ENCODE measurements around the gene DDR2.

Gene DDR2

GRCh38 chr1:162631546-162632191 lies 595 bp upstream of the DDR2 start:
- DNase-seq = no peak

GRCh38 chr1:162632698-162633080 lies 425 bp downstream of the DDR2 start:
- DNase-seq = no peak

GRCh38 chr1:162633081-162633762 lies 958 bp downstream of the DDR2 start:
- DNase-seq = no peak

GRCh38 chr1:162635418-162635817 lies 3.2 kb downstream of the DDR2 start:
- no peak for DNase-seq

DNA sequence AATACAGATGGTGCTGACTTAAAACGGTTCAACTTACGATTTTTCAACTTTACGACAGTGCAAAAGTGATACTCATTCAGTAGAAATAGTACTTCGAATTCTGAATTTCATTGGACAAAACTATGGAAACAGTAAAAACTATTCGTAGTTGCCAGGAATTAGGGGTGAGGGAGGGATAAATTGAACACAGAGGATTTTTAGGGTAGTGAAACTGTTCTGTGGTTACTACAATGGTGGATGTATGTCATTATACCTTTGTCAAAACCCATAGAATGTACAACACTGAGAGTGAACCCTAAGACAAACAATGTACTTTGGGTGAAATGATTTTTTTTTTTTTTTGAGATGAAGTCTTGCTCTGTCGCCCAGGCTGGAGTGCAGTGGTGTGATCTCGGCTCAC lies 7.5 kb downstream of the DDR2 start:
- DNase-seq = no peak

- no peak for DNase-seq
Observed at GRCh38 chr1:162641114-162641513, 8.8 kb downstream of the DDR2 start.

GRCh38 chr1:162644986-162645314 lies 12.7 kb downstream of the DDR2 start:
- DNase-seq = no peak

DNA sequence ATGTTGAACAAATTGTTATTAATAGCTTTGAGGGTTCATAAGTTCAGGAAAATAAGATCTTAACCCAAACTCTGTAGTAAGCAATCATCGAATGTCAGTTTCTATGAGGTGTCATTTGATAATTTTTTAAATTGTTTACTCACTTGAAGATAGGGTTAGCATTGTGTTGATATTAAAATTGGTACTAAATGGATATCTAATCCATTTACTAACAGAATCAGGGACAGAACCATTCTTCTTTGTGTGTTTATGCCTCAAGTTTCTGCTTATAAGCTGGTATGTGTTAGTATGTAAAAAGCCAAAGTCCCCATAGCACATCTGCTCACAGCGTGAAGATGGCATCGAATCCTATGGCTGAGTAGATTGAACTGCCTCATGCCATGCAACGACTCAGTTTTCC lies 13.4 kb downstream of the DDR2 start:
- no peak for DNase-seq

GRCh38 chr1:162649583-162649982 lies 17.3 kb downstream of the DDR2 start:
- no peak for DNase-seq

DNA sequence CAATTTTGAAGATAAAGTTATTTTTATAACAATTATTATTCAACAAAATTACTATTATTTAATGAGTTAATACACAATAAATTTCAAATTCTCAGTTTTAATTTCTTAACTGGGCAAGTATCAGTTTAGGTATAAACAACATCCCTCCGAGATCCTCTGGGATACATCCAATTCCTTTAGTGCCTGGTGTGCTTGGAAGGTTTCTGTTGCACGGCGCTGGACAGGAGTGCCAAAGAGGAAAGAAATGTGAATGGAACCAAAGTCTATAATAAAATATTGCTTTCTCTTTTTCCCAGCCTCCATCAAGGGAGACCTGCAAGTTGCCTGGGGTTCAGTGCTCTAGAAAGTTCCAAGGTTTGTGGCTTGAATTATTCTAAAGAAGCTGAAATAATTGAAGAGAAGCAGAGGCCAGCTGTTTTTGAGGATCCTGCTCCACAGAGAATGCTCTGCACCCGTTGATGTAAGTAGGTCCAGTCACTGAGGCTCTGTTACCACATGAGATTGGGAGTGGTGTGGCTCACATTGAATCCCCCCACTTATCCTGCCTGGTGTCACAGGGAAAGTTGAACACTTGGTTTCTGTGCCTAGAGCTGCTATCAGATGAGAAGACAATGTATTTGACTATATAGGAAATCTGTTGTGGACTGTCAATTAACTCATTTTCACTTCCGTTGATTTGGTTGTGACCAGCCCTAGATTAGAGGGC lies 22.8 kb downstream of the DDR2 start:
- DNase-seq = no peak

DNA sequence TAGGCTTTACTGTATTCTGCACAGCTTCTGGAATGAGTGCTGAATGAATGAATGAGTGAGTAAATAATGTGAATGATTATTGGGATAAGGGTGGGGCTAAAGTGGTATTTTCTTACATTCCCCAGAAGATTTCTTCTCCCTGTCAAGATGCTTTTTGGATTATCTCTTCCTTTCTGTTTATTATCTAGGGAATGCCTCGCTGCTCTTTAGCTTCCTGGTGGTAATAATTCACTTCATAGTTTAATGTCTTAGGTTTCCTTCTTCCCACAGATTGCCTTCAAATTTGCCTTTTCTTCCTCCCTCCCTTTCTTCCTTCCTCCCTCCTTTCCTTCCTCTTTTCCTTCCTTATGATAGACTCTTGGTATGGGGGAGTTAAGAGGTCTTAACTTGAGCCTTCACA lies 24.0 kb downstream of the DDR2 start:
- no peak for DNase-seq

- DNase-seq = no peak
Observed at GRCh38 chr1:162660574-162660973, 28.3 kb downstream of the DDR2 start.

GRCh38 chr1:162661336-162661735 lies 29.1 kb downstream of the DDR2 start:
- no peak for DNase-seq

GRCh38 chr1:162662013-162662412 lies 29.7 kb downstream of the DDR2 start:
- no peak for DNase-seq

GRCh38 chr1:162663086-162663485 lies 30.8 kb downstream of the DDR2 start:
- no peak for DNase-seq

DNA sequence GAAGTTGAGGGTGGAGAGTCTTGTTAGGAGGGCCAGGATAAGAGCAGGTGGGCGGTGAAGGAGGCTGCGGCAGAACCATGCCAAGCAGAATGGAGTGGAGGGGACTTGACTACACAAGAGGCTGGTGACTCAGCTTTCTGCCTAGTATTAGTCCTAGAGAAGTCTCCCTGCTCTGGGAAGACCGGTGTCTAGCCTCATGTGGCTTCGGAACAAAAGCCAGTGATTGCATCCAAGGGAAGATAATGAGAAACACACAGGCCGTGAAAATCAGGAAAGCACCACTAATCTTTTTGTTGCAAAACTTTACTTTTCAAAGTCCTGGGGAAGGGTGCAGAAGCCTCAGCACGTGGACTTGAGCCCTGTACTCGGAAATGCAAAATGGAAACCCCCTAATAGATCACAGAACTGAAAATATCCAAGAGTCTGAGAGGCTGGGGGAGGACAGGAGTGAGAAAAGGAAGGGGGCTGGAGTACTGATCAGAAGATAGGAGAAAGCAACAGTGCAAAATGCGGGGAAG lies 31.4 kb downstream of the DDR2 start:
- peak; percentile 31 to 39 (median 35) for DNase-seq

GRCh38 chr1:162666006-162666645 lies 33.9 kb downstream of the DDR2 start:
- DNase-seq = no peak

- no peak for DNase-seq
Observed at GRCh38 chr1:162667381-162668080, 35.3 kb downstream of the DDR2 start.

DNA sequence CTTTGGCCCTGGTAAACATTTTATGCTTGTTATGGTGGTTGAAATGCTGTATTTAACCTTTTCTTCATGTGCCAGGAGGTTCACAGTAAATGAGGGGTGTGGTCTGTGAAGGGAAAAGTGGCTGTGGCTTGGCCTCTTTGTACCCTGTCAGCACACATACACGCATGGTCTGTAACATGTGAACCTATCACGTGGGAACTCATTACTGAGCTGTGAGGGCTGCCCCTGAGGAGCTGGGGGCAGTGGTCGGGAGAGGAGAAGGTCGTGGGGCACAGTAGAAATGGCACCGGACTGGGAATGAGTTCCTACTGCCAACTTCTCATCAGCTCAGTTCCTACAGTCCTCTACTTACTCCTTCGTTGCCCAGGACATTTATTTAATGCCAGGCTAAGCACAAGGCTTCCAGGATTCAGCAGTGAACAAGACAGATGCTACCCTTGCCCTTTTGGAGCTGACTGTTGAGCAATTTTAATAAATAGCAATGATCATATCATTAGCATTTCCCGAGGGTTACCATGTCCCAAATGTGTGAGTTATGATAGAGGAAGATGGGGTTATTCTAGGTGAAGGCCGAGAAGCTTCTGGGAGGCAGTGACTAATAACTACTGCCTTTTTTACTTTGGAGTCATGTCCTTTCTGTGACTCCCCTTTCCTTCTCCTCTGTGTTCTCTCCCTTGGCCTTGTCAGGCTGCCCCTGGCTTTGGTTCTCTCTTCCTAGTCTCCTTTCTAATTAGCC lies 38.8 kb downstream of the DDR2 start:
- DNase-seq = no peak

GRCh38 chr1:162671664-162672410 lies 39.6 kb downstream of the DDR2 start:
- no peak for DNase-seq

- DNase-seq = no peak
Observed at GRCh38 chr1:162672622-162673260, 40.5 kb downstream of the DDR2 start.
